GM08714 (cell line): ENCODE results near the gene PPP1R3C.

Source experiments
- H3K4me3 ChIP-seq: fragments of 200-500 bp; sonication (Bioruptor generic); 2 replicates; pipeline ENCODE4 v1.5.1; 2014; ENCODE audit warnings: mild to moderate bottlenecking, low read length, inconsistent platforms
- ZNF274 ChIP-seq: IDR thresholded peaks from 2 replicates; pipeline ENCODE4 v1.6.1; 2012; ENCODE audit warnings: mild to moderate bottlenecking, low read depth, low read length

Gene PPP1R3C

GRCh38 chr10:91617072-91617609 lies 15.7 kb downstream of the PPP1R3C start:
- no peak for TF ChIP-seq ZNF274
- no peak overlapping the region for H3K4me3 ChIP-seq

GRCh38 chr10:91616137-91616536 lies 16.7 kb downstream of the PPP1R3C start:
- no peak overlapping the region for H3K4me3 ChIP-seq
- no peak for TF ChIP-seq ZNF274

GRCh38 chr10:91614225-91614624 lies 18.6 kb downstream of the PPP1R3C start:
- no peak overlapping the region for H3K4me3 ChIP-seq
- no peak for TF ChIP-seq ZNF274

- H3K4me3 ChIP-seq, result no peak overlapping the region
- TF ChIP-seq ZNF274, result no peak
Measured at GRCh38 chr10:91613411-91614187, 19.3 kb downstream of the PPP1R3C start.

- no peak overlapping the region for H3K4me3 ChIP-seq
- no peak for TF ChIP-seq ZNF274
Measured at GRCh38 chr10:91610919-91611318, 22.0 kb downstream of the PPP1R3C start.

GRCh38 chr10:91610444-91610843 lies 22.4 kb downstream of the PPP1R3C start:
- no peak overlapping the region for H3K4me3 ChIP-seq
- TF ChIP-seq ZNF274, result no peak

- TF ChIP-seq ZNF274, result no peak
- no peak overlapping the region for H3K4me3 ChIP-seq
Measured at GRCh38 chr10:91607646-91608403, 25.0 kb downstream of the PPP1R3C start.

- H3K4me3 ChIP-seq, result no peak overlapping the region
- TF ChIP-seq ZNF274, result no peak
Measured at GRCh38 chr10:91605968-91606367, 26.9 kb downstream of the PPP1R3C start.

GRCh38 chr10:91604553-91605534 lies 28.0 kb downstream of the PPP1R3C start:
- TF ChIP-seq ZNF274, result no peak
- H3K4me3 ChIP-seq, result no peak overlapping the region

GRCh38 chr10:91603931-91604331 lies 28.9 kb downstream of the PPP1R3C start:
- no peak for TF ChIP-seq ZNF274
- no peak overlapping the region for H3K4me3 ChIP-seq

GRCh38 chr10:91602868-91603568 lies 29.9 kb downstream of the PPP1R3C start:
- no peak overlapping the region for H3K4me3 ChIP-seq
- TF ChIP-seq ZNF274, result no peak

GRCh38 chr10:91602449-91602848 lies 30.4 kb downstream of the PPP1R3C start:
- no peak overlapping the region for H3K4me3 ChIP-seq
- TF ChIP-seq ZNF274, result no peak

- H3K4me3 ChIP-seq, result no peak overlapping the region
- no peak for TF ChIP-seq ZNF274
Measured at GRCh38 chr10:91601212-91601611, 31.7 kb downstream of the PPP1R3C start.
